CD4-positive, CD25-positive, alpha-beta regulatory T cell (primary cell): Measurements from ENCODE around the gene CMKLR1. TPM values are rescaled to one million over a fixed set of nuclear protein-coding genes. Genes with fewer than 3 reads are reported as not detected.

Experiments used
- ATAC-seq, 2 donors: fragments of 150-1000 bp; cut with Tn5 transposase; one replicate each; pipeline ENCODE4 v1.10.0; 2021; ENCODE audit warnings: low read depth in 2 of 2, moderate number of reproducible peaks in 2 of 2, moderate library complexity in 1 of 2
- DNase-seq, 3 donors: peaks; one replicate each; pipeline versions ENCODE4 v3.0.0 to v3.0.0-alpha.2; 2012 to 2022; ENCODE audit warnings: mixed read lengths in 1 of 3
- H3K27ac ChIP-seq: one replicate; pipeline ENCODE4 v1.7.0; 2013; ENCODE audit warnings: mild to moderate bottlenecking, low read length; ENCODE audit not compliant: insufficient read depth, poor library complexity, severe bottlenecking
- H3K27me3 ChIP-seq: one replicate; pipeline ENCODE4 v1.7.0; 2013; ENCODE audit warnings: low read length; ENCODE audit not compliant: control insufficient read depth, insufficient read depth
- H3K36me3 ChIP-seq: one replicate; pipeline ENCODE4 v1.7.0; 2013; ENCODE audit warnings: mild to moderate bottlenecking, low read length, moderate library complexity; ENCODE audit not compliant: control insufficient read depth, insufficient read depth
- H3K4me1 ChIP-seq: 2 replicates; pipeline ENCODE4 v1.7.0; 2013; ENCODE audit warnings: mild to moderate bottlenecking, low read length; ENCODE audit not compliant: insufficient read depth, control insufficient read depth, poor library complexity, severe bottlenecking
- H3K4me3 ChIP-seq: one replicate; pipeline ENCODE4 v1.7.0; 2013; ENCODE audit warnings: low read depth, mild to moderate bottlenecking, low read length, moderate library complexity
- H3K9me3 ChIP-seq, 2 experiments: 1 replicate in 1 of 2; 2 replicates in 1 of 2; pipeline ENCODE4 v1.7.0; 2013; ENCODE audit warnings: low read length in 2 of 2, mild to moderate bottlenecking in 1 of 2, moderate library complexity in 1 of 2; ENCODE audit not compliant: control insufficient read depth in 2 of 2
- H3K27ac Mint-ChIP-seq, 3 donors: one replicate each; pipeline ENCODE4 v1.8.0; 2020 to 2022; ENCODE audit warnings: mild to moderate bottlenecking in 3 of 3, mixed read lengths in 3 of 3, moderate library complexity in 2 of 3
- H3K27me3 Mint-ChIP-seq: one replicate; pipeline ENCODE4 v1.8.0; 2022; ENCODE audit warnings: mild to moderate bottlenecking, mixed read lengths
- H3K36me3 Mint-ChIP-seq: one replicate; pipeline ENCODE4 v1.8.0; 2020; ENCODE audit warnings: mixed read lengths
- H3K4me1 Mint-ChIP-seq, 4 donors: one replicate each; pipeline ENCODE4 v1.8.0; 2020 to 2022; ENCODE audit warnings: mixed read lengths in 4 of 4, mild to moderate bottlenecking in 1 of 4
- H3K4me3 Mint-ChIP-seq, 4 donors: one replicate each; pipeline ENCODE4 v1.8.0; 2020 to 2022; ENCODE audit warnings: mild to moderate bottlenecking in 4 of 4, mixed read lengths in 4 of 4, moderate library complexity in 3 of 4
- H3K9me3 Mint-ChIP-seq, 7 donors: one replicate each; pipeline ENCODE4 v1.8.0; 2020 to 2022; ENCODE audit warnings: mixed read lengths in 7 of 7, mild to moderate bottlenecking in 3 of 7, moderate library complexity in 2 of 7
- polyA plus RNA-seq, 4 donors: library from polyadenylated mRNA; unstranded; fragments of 300-500 nt; fragmentation: Illumina TruSeq; gene quantifications; one replicate each; pipeline ENCODE4 v1.2.3, GENCODE V29; 2021
- total RNA-seq: library from RNA; stranded (reverse); gene quantifications from one replicate; pipeline ENCODE4 v1.2.3, GENCODE V29; 2022

CMKLR1 gene
- total and polyA plus RNA-seq, 5 donors from 2014 or later, result 0.18 to 1.6 (median 0.30) TPM

DNA sequence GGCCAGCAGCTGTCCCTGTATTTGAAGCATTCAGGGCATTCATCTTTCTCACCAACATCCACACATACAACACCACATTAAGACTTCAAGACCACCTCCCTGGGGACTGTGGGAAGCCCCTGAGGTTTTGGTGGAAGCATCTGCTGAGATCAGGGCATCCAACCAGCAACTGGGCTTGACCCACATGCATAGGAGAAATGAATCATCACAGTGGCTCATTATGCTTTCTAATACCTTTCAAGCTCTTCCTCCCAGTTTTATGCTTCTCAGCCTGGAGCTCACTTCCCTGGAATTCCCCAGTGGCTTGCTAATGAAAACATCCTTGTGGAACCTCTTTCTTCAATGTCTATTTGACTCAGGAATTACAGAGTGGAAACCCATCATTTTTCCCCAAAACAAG lies 21.4 kb upstream of the CMKLR1 start:
- Histone ChIP-seq H3K4me3 (no peak overlapping the region), H3K9me3 (no peaks in the 10 kb centered on the region), H3K36me3 (no peaks in the 10 kb centered on the region), H3K4me1 (no peaks in the 10 kb centered on the region), H3K27ac (no peak overlapping the region), H3K27me3 (no peaks in the 10 kb centered on the region)
- H3K27me3 Mint-ChIP-seq, result no peaks in the 10 kb centered on the region
- no peaks in the 10 kb centered on the region for H3K9me3 Mint-ChIP-seq
- H3K27ac Mint-ChIP-seq, result no peak overlapping the region
- no peak overlapping the region for H3K4me3 Mint-ChIP-seq
- no peak for DNase-seq
- no peaks in the 10 kb centered on the region for H3K36me3 Mint-ChIP-seq
- no peak for ATAC-seq
- peaks cover 0 to 3% (median 0%) of the 10 kb centered on the region in 4 donors for H3K4me1 Mint-ChIP-seq

GRCh38 chr12:108360057-108360456 lies 20.9 kb upstream of the CMKLR1 start:
- Mint-ChIP-seq H3K27me3 (no peaks in the 10 kb centered on the region), H3K4me3 (no peak overlapping the region), H3K4me1 (peaks cover 0 to 3% (median 0%) of the 10 kb centered on the region in 4 donors), H3K9me3 (no peaks in the 10 kb centered on the region), H3K27ac (no peak overlapping the region), H3K36me3 (no peaks in the 10 kb centered on the region)
- Histone ChIP-seq H3K9me3 (no peaks in the 10 kb centered on the region), H3K27me3 (no peaks in the 10 kb centered on the region), H3K4me3 (no peak overlapping the region), H3K4me1 (no peaks in the 10 kb centered on the region), H3K27ac (no peak overlapping the region), H3K36me3 (no peaks in the 10 kb centered on the region)
- ATAC-seq (no peak), DNase-seq (no peak)

GRCh38 chr12:108358580-108358965 lies 19.5 kb upstream of the CMKLR1 start:
- peaks cover under 1% of the 10 kb centered on the region for H3K27me3 Mint-ChIP-seq
- no peak overlapping the region for H3K27ac ChIP-seq
- no peak overlapping the region for H3K27ac Mint-ChIP-seq
- ATAC-seq (no peak), DNase-seq (no peak)
- H3K9me3 ChIP-seq, result no peaks in the 10 kb centered on the region
- no peaks in the 10 kb centered on the region for H3K9me3 Mint-ChIP-seq
- H3K4me1 Mint-ChIP-seq, result peaks cover 0 to 3% (median 0%) of the 10 kb centered on the region in 4 donors
- H3K4me3 ChIP-seq, result no peak overlapping the region
- H3K4me3 Mint-ChIP-seq, result no peak overlapping the region
- no peaks in the 10 kb centered on the region for H3K36me3 ChIP-seq
- no peaks in the 10 kb centered on the region for H3K4me1 ChIP-seq
- no peaks in the 10 kb centered on the region for H3K27me3 ChIP-seq
- H3K36me3 Mint-ChIP-seq, result no peaks in the 10 kb centered on the region

- Mint-ChIP-seq H3K9me3 (peaks cover 0 to 3% (median 0%) of the 10 kb centered on the region in 7 donors), H3K27ac (no peak overlapping the region), H3K36me3 (no peaks in the 10 kb centered on the region), H3K27me3 (peaks cover 5% of the 10 kb centered on the region), H3K4me3 (no peak overlapping the region), H3K4me1 (peaks cover 0 to 3% (median 0%) of the 10 kb centered on the region in 4 donors)
- DNase-seq (no peak), ATAC-seq (no peak)
- H3K9me3 ChIP-seq, result no peaks in the 10 kb centered on the region
- no peaks in the 10 kb centered on the region for H3K36me3 ChIP-seq
- no peak overlapping the region for H3K27ac ChIP-seq
- no peaks in the 10 kb centered on the region for H3K27me3 ChIP-seq
- no peak overlapping the region for H3K4me3 ChIP-seq
- no peaks in the 10 kb centered on the region for H3K4me1 ChIP-seq
Measured at GRCh38 chr12:108357834-108358579, 18.9 kb upstream of the CMKLR1 start.

DNA sequence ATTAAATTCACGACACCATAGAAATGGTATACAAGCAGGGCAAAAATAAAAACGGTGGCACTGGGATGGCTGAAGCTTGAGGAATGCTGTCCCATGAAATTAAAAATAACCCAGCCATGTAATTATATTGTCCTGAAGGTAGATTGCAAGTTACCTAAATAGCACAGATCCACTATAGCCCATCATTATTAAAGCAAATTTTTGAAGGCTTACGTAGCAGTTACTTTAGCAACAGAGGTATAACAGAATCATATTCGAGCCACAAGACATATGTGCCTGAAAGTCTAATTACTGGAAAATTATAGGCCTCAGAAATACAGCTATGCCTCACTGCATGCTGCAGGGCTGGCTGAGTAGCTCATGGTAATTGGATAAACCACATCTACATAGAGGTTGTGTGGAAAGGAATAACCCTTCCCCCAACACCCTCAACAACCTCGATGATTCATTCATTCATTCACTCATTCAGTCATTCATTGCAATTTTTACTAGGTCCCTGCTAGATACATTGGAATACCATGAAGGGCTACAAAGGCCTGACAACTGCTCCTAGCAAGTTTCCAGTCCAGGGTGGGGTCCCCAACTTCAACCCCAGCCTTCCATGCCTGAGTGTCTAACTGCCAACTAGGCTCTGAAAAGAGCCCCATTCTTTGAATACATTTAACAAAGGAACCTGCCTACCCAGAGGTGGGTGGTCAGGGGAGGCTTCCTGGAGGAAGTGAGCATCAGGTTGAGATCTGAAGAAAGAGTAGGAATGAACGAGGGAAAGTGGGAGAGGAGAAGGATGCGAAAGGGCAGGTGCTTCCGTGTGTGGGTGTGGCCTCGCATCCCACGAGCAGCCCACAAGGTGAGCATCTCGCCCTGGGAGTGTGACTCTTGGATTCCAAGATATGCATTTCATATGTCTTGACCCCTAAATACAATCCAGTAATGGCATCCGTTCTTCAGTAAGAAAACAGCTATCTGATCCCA lies 18.0 kb upstream of the CMKLR1 start:
- Mint-ChIP-seq H3K4me1 (peaks cover 0 to 3% (median under 1%) of the 10 kb centered on the region in 4 donors), H3K27ac (no peak overlapping the region), H3K4me3 (no peak overlapping the region), H3K36me3 (no peaks in the 10 kb centered on the region), H3K9me3 (peaks cover 0 to 3% (median 0%) of the 10 kb centered on the region in 7 donors), H3K27me3 (peaks cover 5% of the 10 kb centered on the region)
- H3K27me3 ChIP-seq, result no peaks in the 10 kb centered on the region
- DNase-seq, result no peak
- H3K27ac ChIP-seq, result no peak overlapping the region
- H3K9me3 ChIP-seq, result no peaks in the 10 kb centered on the region
- H3K4me1 ChIP-seq, result no peaks in the 10 kb centered on the region
- no peak overlapping the region for H3K4me3 ChIP-seq
- H3K36me3 ChIP-seq, result no peaks in the 10 kb centered on the region
- ATAC-seq, result no peak

- Mint-ChIP-seq H3K36me3 (no peaks in the 10 kb centered on the region), H3K27me3 (peaks cover 5% of the 10 kb centered on the region)
- DNase-seq, result no peak
Measured at GRCh38 chr12:108355069-108355468, 16.0 kb upstream of the CMKLR1 start.

GRCh38 chr12:108352591-108352990 lies 13.5 kb upstream of the CMKLR1 start:
- no peak for ATAC-seq
- Mint-ChIP-seq H3K27me3 (peaks cover 5% of the 10 kb centered on the region), H3K9me3 (peaks cover 0 to 3% (median 0%) of the 10 kb centered on the region in 7 donors), H3K4me3 (no peak overlapping the region), H3K27ac (no peak overlapping the region), H3K4me1 (peaks cover 0 to 4% (median 2%) of the 10 kb centered on the region in 4 donors), H3K36me3 (no peaks in the 10 kb centered on the region)
- Histone ChIP-seq H3K9me3 (no peaks in the 10 kb centered on the region), H3K4me1 (no peaks in the 10 kb centered on the region), H3K4me3 (no peak overlapping the region), H3K27ac (no peak overlapping the region), H3K36me3 (no peaks in the 10 kb centered on the region), H3K27me3 (no peaks in the 10 kb centered on the region)
- DNase-seq, result no peak

More at GRCh38 chr12:108355069-108355468, 16.0 kb upstream of the CMKLR1 start:
- Histone ChIP-seq H3K4me3 (no peak overlapping the region), H3K27me3 (no peaks in the 10 kb centered on the region), H3K9me3 (no peaks in the 10 kb centered on the region), H3K36me3 (no peaks in the 10 kb centered on the region), H3K4me1 (no peaks in the 10 kb centered on the region), H3K27ac (no peak overlapping the region)
- H3K27ac Mint-ChIP-seq, result no peak overlapping the region
- H3K4me3 Mint-ChIP-seq, result no peak overlapping the region
- H3K4me1 Mint-ChIP-seq, result peaks cover 0 to 3% (median under 1%) of the 10 kb centered on the region in 4 donors
- peaks cover 0 to 3% (median 0%) of the 10 kb centered on the region in 7 donors for H3K9me3 Mint-ChIP-seq
- ATAC-seq, result no peak
